Measurements from ENCODE around the gene C10orf90.

C10orf90 gene

GRCh38 chr10:126456632-126457031 lies 213.9 kb downstream of the C10orf90 start:
- TF ChIP-seq ZNF70 (CRISPR knock-in tag; IDR thresholded peaks at IDR 0.05) (no peak), CSDC2 (CRISPR knock-in tag; IDR thresholded peaks at IDR 0.05) (no peak), ISL1 (CRISPR knock-in tag; IDR thresholded peaks at IDR 0.05) (no peak), TOX (CRISPR knock-in tag; IDR thresholded peaks at IDR 0.05; ENCODE audit: borderline replicate concordance) (no peak), ZFP30 (CRISPR knock-in tag; IDR thresholded peaks at IDR 0.05) (no peak), ARNTL (CRISPR knock-in tag; IDR thresholded peaks at IDR 0.05; ENCODE audit: borderline replicate concordance, low read depth) (no peak), ZNF565 (CRISPR knock-in tag; conservative IDR thresholded peaks at IDR 0.05; ENCODE audit: low read depth) (no peak), PPARA (CRISPR knock-in tag; IDR thresholded peaks at IDR 0.05; ENCODE audit: borderline replicate concordance) (no peak), ZNF8 (CRISPR knock-in tag; IDR thresholded peaks at IDR 0.05) (no peak), CREB5 (CRISPR knock-in tag; IDR thresholded peaks at IDR 0.05; ENCODE audit: low read depth) (no peak), TSHZ2 (CRISPR knock-in tag; IDR thresholded peaks at IDR 0.05) (no peak), PATZ1 (CRISPR knock-in tag; IDR thresholded peaks at IDR 0.05; ENCODE audit: borderline replicate concordance) (no peak), POU6F1 (CRISPR knock-in tag; IDR thresholded peaks at IDR 0.05; ENCODE audit: borderline replicate concordance, low read depth) (no peak), BACH2 (CRISPR knock-in tag; IDR thresholded peaks at IDR 0.05; ENCODE audit: borderline replicate concordance) (no peak)
- no peak for ATAC-seq

- ATAC-seq: no peak
- no peak for TF ChIP-seq BACH2 (CRISPR knock-in tag; IDR thresholded peaks at IDR 0.05; ENCODE audit: borderline replicate concordance)
- no peak for TF ChIP-seq ZNF8 (CRISPR knock-in tag; IDR thresholded peaks at IDR 0.05)
- TF ChIP-seq PPARA (CRISPR knock-in tag; IDR thresholded peaks at IDR 0.05; ENCODE audit: borderline replicate concordance): no peak
- no peak for TF ChIP-seq GLIS3 (CRISPR knock-in tag; IDR thresholded peaks at IDR 0.05)
- no peak for TF ChIP-seq ZNF70 (CRISPR knock-in tag; IDR thresholded peaks at IDR 0.05)
- no peak for TF ChIP-seq PATZ1 (CRISPR knock-in tag; IDR thresholded peaks at IDR 0.05; ENCODE audit: borderline replicate concordance)
- TF ChIP-seq ESRRG (CRISPR knock-in tag; IDR thresholded peaks at IDR 0.05): no peak
- no peak for TF ChIP-seq RARB (CRISPR knock-in tag; IDR thresholded peaks at IDR 0.05)
- no peak for TF ChIP-seq ZFP30 (CRISPR knock-in tag; IDR thresholded peaks at IDR 0.05)
- TF ChIP-seq ZNF565 (CRISPR knock-in tag; conservative IDR thresholded peaks at IDR 0.05; ENCODE audit: low read depth): no peak
- TF ChIP-seq CREB5 (CRISPR knock-in tag; IDR thresholded peaks at IDR 0.05; ENCODE audit: low read depth): no peak
Measured at GRCh38 chr10:126455766-126456405, 214.6 kb downstream of the C10orf90 start.
